HG02943 (cell line): ENCODE data around the gene KDM5A.
"Not testable (repeated sequence)": the region's sequence is repeated elsewhere in the genome, so short reads cannot be mapped to it uniquely, and the experiment has no call there.

Experiments
- ATAC-seq: cut with Tn5 transposase; IDR thresholded peaks from one replicate; pipeline ENCODE4 v1.9.1; 2021; ENCODE audit warnings: mild to moderate bottlenecking, low read depth, moderate library complexity; ENCODE audit not compliant: unreplicated experiment

Gene KDM5A

DNA sequence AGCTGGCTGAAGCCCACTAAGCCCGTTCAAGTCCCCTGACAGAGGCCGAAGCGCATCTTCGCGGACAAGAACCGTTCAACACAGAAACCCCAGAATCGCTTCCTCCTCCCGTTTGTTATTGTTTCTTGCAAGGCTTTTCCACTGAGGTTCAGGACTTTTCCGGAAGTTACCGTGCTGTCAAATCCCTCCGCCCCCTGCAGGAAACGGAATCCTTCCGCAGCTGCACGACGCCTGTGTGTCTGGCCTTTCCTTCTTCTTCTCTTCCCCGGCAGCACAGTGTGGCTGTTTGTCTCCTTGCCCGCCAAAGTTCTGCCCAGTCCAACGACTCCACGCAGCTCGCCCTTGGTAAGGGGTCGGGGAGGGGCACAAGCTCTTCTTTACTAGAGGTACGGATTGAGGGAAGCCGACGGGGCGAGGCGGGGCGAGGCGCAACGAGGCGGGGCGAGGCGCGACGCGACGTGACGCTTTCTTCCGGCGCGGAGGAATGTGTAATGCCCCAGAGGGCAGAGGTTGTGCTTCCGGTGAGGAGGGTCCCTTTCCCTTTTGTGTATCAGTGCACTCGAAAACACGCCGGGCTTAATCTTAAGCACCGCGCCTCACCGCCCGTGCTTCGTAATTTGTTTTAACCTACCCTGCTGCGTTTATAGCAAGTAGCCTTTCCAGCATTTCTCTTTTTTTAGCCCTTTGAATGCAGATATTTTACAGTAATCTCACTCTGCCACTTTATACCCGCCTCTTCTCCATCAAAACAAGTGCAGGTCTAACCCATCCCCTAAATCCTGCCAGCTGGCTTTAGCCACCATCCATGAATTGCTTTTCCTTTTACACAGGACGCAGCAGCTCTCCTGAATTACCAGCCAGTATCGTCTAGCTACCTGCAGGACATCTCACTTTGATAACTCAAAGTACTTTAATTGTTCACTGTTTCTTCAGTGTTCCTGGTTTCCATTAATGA lies at the start of gene KDM5A:
KDM5A (minus strand) TSS at position 179 of the 955 bp plus-strand sequence. CDS start 229 bp downstream, outside the sequence.
- ATAC-seq, result peak; percentile 94

DNA sequence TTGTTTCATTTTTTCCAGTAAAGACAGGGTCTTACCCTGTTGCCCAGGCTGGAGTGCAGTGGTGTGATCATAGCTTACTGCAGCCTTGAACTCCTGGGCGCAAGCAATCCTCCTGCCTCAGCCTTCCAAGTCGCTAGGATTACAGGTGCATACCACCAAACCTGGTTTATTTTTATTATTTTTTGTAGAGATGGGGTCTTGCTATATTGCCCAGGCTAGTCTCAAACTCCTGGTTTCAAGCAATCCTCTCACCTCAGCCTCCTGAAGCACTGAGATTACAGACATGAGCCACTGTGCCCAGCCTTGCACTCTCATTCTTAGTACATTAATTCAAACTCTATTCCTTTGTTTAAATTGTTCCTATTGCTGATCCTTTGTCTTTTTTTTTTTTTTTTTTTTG lies 46.6 kb upstream of the KDM5A start:
- not testable (repeated sequence) for ATAC-seq

DNA sequence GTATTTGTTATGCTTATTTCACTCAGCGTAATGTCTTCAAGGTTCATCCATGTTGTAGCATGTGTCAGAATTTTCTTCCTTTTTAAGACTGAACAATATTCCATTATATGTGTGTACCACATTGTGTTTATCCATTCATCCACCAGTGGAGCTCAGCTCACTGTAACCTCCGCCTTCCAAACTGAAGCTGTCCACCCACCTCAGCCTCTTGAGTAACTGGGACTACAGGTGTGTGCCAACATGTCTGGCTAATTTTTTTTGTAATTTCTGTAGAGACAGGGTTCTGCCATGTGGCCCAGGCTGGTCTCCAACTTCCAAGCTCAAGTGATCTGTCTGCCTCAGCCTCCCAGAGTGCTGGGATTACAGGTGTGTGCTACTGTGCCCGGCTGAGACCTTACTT lies 33.4 kb upstream of the KDM5A start:
- ATAC-seq, result no peak

DNA sequence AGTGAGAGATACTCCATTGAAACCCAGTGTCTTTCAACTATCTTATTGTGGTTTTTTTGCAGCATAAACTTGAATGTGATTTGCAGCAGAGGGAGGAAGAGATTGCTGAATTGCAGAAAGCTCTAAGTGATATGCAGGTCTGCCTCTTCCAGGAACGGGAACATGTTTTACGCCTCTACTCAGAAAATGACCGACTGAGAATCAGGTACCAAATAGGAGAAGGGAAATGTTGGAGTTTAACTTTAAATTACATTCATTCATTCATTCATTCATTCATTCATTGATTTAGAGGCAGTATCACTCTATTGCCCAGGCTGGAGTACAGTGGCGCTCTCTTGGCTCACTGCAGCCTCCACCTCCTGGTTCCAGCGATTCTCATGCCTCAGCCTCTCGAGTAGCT lies 29.3 kb upstream of the KDM5A start:
- ATAC-seq, result no peak

DNA sequence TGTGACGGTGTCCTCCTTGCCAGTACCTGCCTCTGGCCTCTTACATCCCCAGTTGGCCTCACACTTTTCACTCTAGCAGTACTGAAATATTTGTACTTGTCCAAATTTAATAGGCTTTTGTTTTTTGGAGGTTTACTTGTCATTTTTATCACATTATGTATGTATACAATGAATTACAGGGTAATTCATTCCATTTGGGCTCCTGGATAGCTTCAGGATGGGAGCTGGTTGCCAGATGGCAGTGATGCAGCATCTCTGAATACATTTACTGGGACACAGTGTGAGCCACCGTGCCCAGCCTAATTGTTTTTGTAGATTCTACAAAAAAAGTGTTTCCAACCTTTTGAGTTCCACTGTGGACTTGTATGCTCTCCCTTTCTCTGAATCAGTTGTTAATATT lies 25.7 kb upstream of the KDM5A start:
- no peak for ATAC-seq

DNA sequence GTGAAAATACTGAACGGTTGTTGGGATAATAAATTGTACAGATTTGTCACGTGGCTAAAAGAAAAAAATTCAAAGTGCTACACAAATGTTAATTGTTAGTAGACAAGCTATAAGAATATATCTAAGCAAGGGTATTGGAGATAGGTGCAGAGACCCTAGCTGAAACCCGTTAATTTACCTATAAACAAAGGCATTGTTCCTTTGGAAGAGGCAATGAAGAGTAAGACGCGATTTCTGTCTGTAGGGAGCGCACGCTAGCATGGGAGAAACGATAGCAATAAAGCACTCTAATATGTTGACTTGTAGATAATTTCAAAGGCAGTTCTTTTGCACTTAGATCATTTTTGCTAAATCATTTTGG lies 12.9 kb upstream of the KDM5A start:
- ATAC-seq, result no peak

DNA sequence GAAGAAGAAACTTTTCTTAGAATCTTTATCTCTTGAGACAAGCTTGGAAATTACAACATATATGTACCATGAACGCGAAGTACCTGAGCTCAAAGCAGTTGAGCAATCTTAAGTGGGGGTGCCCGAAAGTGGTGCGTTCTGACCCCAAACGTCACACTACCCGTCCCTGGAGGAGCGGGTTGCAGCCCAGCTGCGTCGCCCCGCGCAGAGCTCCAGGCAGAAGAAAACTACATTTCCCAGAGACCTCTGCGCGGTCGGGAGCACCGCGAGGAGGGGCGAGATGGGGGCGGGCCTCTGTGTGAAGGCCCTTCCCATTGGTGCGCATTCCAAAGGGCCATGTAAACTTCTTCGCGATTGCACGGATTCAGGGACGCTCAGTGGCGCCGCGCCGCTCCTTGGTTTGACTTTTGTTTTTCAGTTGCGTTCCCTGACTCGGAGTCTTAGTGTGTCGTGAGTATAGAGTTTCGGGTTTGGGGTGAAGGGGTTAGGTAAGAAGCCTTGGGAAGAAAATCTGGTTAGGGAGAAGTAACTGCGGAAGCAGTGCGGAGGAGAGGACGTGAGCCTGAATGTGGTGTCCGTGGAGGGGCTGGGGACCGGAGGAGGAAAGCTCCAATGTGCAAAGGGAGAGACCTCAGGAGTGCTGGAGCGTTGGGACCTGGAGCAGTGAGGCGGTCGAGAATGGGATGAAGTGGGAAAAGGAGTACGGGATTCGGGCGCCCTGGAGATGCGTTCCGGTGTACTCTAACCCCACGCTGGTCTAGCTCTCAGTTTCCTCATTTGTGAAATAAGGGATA lies 12.3 kb upstream of the KDM5A start, which contains the start of gene CCDC77:
CCDC77 (plus strand) TSS at position 410 of the 794 bp plus-strand sequence. CDS start 7,740 bp downstream, outside the sequence.
- peak; percentile 95 for ATAC-seq

DNA sequence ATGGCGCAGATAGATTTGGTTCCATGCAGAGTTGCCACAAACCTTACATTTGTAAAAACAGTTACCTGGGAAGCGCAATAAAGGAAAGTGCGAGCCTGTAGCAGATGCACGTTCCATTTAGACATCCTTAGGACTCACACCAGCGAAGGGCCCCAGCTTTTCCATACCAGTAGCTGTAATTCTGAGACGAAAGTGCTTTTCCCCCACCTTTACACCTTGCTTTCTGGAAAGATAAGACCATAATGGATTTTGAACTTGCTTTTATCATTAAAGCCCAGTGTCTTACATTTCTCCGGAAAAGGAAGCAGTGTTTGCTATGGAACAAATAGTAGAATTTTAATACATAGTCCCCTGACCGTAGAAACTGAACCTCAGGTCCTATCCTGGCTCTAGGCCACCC lies 11.7 kb upstream of the KDM5A start:
- ATAC-seq, result no peak

DNA sequence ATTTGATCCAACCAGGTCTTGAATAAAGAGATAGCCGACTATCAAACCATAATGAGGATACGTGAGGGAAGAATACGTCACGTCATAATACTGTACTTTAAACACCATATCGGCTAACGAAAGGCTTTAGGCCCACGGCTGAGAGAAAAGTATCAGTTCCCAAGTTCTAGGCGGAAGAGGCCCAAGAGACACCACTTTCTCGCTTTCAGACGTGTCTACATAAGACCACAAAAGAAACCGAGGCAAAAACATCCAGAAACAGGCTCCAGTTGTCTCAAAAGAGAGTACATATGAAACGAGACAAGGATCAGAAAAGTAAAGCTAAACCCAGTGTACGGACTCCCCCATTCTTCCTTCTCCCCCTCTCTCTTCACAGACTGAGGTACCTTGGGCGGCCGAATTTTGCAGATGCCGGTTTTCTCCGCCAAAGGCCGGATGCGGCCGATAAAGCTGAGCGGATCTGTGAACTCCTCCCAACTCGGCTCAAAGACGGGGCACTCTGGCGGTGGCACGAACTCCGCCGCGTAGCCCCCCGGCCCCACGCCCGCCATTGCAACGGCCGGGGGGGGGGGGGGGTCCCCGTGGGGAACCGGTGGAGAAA lies 479 bp downstream of the KDM5A start:
- peak; percentile 19 for ATAC-seq

GRCh38 chr12:388012-388411 lies 1.1 kb downstream of the KDM5A start:
- ATAC-seq, result no peak

GRCh38 chr12:386651-387050 lies 2.5 kb downstream of the KDM5A start:
- ATAC-seq, result no peak

DNA sequence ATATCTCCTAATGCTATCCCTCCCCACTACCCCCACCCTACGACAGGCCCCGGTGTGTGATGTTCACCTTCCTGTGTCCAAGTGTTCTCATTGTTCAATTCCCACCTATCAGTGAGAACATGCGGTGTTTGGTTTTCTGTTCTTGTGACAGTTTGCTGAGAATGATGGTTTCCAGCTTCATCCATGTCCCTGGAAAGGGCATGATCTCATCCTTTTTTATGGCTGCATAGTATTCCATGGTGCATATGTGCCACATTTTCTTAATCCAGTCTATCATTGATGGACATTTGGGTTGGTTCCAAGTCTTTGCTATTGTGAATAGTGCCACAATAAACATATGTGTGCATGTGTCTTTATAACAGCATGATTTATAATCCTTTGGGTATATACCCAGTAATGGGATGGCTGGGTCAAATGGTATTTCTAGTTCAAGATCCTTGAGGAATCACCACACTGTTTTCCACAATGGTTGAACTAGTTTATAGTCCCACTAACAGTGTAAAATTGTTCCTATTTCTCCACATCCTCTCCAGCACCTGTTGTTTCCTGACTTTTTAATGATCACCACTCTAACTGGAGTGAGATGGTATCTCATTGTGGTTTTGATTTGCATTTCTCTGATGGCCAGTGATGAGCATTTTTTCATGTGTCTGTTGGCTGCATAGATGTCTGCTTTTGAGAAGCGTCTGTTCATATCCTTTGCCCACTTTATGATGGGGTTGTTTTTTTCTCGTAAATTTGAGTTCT lies 18.2 kb downstream of the KDM5A start:
- not testable (repeated sequence) for ATAC-seq

- no peak for ATAC-seq
These were observed 21.1 kb downstream of the KDM5A start for GRCh38 chr12:367972-368371.

GRCh38 chr12:366820-367219 lies 22.3 kb downstream of the KDM5A start:
- ATAC-seq, result no peak

- ATAC-seq, result no peak
These were observed 30.0 kb downstream of the KDM5A start for GRCh38 chr12:359091-359490.

DNA sequence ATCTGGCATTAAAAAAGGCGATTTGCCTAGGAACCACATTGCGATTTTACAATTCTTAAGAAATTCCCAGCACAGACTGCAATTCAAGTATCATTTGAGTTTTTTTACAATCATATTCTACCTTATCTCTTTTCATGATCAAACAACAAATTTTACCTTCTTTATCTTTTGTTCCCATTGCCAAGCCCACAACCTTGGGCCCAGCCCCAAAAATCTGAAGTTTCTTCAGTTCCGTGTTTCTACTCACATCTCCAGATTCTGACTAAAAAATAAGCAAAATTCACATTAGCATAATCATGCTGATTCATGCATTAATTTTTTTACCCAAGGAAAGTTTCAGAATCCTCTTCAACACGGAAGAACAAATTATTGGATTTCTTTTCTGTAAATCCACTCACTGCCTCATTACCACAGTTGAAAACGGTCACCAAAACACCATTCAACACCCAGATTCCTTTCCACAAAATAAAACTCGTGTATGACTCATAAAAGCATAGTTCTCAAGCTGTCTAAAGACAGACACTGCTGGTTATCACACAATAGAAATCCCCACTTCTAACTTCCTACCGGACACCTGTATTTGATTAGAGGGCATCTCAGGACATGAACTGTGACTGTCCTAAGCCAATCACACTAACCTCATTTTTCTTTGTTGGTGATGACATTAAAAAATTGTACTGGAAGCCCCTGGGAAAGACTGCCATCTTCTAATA lies 32.7 kb downstream of the KDM5A start:
- ATAC-seq, result no peak

DNA sequence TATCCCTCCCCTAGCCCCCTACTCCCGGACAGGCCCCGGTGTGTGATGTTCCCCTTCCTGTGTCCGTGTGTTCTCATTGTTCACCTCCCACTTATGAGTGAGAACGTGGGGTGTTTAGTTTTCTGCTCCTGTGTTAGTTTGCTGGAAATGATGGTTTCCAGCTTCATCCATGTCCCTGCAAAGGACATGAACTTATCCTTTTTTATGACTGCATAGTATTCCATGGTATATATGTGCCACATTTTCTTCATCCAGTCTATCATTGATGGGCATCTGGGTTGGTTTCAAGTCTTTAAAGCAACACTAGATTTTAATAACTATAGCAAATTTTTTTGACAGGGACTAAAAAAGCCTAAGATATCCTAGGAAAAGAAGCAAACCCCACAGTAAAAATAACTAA lies 37.9 kb downstream of the KDM5A start:
- not testable (repeated sequence) for ATAC-seq

GRCh38 chr12:349625-350024 lies 39.5 kb downstream of the KDM5A start:
- ATAC-seq, result not testable (repeated sequence)

DNA sequence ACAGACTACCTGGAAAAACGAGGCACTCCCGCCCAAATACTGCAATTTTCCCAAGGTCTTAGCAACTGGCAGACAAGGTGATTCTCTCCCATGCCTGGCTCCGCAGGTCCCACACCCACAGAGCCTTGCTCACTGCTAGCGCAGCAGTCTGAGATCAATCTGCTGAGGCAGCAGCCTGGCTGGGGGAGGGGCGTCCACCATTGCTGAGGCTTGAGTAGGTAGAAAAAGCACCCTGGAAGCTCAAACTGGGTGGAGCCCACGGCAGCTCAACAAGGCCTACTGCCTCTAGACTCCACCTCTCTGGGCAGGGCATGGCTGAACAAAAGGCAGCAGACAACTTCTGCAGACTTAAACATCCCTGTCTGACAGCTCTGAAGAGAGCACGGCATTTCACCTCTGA lies 46.1 kb downstream of the KDM5A start:
- ATAC-seq, result not testable (repeated sequence)

DNA sequence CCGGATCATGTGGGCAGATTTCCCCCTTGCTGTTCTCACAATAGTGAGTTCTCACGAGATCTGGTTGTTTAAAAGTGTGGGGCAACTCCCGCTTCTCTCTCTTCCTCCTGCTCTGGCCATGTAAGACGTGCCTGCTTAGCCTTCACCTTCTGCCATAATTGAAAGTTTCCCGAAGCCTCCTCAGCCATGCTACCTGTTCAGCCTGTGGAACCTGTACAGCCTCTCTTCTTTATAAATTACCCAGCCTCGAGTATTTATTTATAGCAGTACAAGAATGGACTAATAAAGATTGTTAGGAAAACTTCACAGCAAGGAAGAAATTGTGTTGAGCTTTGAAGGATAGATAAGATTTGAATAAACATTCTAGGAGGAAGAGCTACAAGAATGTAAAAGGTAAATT lies 52.1 kb downstream of the KDM5A start:
- ATAC-seq, result no peak
